GM12873 (cell line): ENCODE results near the gene TGOLN2.

Experiments
- TF ChIP-seq, protein P1 (sequence below): IDR thresholded peaks from 2 replicates; pipeline ENCODE4 v1.5.1; 2012; ENCODE audit warnings: low read depth, mild to moderate bottlenecking, moderate library complexity, low read length, control low read depth; ENCODE audit not compliant: insufficient read depth; ENCODE audit errors: missing control alignments

TGOLN2 gene

DNA sequence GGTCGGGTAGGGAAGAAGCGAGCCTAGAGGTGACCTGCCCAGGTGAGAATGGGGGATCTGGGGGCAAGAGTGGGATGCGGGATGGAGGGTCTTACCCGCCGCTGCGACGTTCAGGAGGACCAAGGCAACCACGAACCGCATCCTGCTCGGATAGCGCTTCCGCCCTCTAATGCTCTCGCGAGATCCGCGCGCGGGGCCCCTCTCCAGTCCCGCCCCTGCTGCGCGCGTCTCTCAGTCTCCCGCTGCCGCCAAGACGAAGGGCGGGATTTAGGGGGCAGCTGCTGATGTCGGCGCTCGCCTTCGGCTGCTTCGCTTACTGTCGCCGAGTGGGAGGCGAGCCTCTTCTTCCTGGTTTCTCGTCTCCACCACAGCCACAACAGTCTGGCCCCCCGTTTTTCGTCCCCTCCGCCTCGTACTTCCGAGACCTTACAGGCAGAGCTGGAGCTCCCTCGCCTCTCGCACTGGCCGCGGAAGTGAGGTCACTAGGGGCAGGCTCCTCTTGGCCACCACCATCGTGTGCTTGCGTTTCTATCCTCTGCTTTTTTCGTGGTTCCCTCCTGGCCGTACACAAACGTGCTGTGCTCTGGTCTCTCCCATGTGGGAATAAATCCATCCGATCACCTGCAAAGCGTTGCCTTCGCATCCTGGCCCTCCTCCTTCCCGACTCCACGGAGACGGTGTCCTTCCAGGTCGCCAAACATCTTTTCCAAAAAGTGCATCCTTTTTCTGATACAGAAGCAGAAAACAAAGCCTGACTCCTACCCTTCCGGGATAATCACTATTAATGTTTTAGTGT, at the start of gene TGOLN2:
Gene TGOLN2, minus strand, starts transcription at position 168 of the 796 bp plus-strand sequence. Its CDS starts 27 bp downstream, at position 141.
- TF ChIP-seq, protein P1, sequence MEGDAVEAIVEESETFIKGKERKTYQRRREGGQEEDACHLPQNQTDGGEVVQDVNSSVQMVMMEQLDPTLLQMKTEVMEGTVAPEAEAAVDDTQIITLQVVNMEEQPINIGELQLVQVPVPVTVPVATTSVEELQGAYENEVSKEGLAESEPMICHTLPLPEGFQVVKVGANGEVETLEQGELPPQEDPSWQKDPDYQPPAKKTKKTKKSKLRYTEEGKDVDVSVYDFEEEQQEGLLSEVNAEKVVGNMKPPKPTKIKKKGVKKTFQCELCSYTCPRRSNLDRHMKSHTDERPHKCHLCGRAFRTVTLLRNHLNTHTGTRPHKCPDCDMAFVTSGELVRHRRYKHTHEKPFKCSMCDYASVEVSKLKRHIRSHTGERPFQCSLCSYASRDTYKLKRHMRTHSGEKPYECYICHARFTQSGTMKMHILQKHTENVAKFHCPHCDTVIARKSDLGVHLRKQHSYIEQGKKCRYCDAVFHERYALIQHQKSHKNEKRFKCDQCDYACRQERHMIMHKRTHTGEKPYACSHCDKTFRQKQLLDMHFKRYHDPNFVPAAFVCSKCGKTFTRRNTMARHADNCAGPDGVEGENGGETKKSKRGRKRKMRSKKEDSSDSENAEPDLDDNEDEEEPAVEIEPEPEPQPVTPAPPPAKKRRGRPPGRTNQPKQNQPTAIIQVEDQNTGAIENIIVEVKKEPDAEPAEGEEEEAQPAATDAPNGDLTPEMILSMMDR: peak; percentile 7

DNA sequence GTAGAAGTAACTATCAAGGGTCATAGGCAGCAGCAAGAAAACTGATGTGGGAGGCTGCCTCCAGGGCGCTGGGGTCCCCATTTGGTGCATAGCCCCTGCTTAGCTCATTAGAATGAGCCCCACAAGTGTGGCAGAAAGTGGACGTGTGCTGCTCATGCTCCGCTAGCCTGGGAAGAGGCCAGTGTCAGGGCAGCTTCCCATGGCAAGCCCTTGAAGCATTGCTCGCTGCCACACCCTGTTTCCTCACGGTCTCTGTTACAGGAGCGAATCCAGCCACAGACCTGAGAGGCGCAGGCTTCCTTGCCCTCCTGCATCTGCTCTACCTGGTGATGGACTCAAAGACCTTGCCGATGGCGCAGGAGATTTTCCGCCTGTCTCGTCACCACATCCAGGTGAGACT, 49.3 kb upstream of the TGOLN2 start:
- TF ChIP-seq, protein P1: no peak

DNA sequence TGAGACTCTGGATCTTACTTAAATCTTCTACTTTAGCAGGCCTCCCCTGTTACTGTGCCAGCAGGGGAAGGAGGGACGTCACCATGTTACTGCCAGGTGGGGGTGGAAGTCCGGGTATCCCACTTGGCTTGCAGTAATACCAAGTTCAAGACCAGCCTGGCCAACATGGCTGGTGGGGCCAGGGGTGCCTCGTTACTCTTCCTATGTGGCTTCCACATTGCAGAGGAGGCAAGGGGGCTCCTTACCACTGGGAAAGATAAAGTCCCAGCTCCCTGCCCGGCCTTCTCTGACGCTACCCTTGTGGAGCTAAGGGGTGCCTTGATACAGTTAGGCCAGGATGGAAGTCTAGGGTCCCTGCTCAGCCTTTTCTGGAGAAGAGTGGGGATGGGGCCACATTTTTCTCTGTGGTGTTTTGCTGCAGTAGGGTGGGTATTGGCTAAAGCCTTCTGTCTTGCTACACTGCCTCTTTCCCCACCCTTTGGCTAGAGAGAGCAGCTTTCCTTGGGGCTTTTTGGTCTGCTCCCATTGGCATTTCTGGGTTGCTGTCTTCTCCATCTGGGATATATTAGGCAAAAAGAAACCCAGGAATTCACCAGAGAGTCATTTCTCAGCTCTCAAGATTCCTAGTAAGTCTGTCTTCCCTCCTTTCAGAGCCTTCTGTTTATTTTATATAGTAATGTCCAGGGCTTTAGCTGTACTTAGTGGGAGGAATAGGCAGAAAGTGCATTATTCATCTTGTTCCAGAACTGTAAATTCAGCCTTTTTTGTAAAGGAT, 48.7 kb upstream of the TGOLN2 start:
- TF ChIP-seq, protein P1: no peak

DNA sequence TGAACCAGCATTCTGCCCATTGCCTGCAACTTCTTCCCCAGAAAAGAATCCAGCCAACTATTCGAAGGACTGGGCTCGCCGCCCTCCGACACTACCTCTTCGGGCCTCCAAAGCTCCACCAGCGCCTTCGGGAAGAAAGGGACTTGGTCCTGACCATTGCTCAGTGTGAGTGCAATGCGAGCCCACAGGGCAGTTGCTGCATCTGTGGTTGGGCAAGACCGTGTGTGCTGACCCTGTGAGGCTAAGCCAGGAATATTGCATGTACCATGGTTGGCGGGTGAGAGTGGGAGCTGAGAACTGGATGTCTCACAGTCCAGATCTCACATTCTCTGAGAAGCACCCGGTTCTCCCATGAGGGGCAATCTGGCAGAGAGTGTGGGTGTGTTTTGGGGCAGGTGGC, 43.3 kb upstream of the TGOLN2 start:
- TF ChIP-seq, protein P1: no peak

DNA sequence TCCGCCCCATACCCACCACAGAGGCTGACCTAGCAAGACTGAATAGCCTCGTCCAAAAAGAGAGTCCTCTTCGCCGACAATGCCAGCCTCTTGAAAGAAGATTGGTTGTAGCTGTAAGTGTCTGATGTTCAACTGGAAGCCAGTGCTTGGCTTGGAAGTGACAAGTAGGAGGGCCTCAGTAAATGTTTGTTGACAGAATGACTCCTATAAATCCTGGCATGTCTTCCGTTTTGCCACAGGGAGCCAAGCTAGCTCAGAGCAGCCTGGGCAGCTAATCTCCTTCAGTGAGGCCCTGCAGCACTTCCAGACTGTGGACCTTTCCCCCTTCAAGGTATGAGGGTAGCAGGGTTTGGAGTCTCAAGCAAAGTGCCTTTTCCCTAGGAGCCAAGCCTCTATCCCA, 41.7 kb upstream of the TGOLN2 start:
- TF ChIP-seq, protein P1: no peak

DNA sequence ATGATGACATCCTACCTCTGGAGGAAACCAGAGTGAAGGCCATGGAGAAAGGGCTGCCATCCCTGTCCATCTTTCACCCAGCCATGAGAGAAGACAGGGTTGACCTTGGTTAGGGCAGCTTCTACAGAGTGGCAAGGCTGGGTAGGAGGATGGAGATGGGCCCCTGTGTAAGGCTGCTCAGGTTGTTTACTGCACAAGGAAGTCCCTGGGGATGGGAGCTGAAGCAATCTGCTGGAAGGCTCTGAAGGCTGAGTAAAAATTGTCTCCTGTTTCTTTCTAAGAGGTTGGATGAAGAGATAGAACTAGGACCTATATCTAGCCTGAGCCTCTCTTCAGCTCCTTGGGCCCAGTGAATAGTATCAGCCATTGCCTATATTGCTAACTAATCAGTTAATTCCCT, 41.1 kb upstream of the TGOLN2 start:
- TF ChIP-seq, protein P1: no peak

DNA sequence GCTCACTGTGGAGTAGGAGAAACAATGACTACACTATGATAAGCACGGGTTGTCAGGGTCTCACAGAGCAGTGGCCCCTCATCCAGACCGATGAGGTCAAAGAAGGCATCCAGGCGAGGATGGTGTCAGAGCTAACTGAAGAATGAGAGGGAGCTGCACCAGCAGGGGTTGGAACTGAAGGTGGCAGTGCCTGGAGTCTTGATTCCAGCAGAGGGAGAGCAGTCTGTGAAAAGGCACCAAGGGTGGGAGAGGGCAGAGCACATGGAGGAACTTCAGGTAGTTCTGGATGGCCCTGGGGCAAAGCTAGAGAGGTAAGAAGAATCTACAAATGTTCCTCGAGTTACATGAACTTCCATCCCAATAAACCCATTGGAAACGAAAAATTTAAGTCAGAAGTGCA, 39.4 kb upstream of the TGOLN2 start:
- TF ChIP-seq, protein P1: no peak
